SH-SY5Y (cell line): ENCODE data around the gene NCAM1.

Source experiments
- GATA2 ChIP-seq: IDR thresholded peaks from 2 replicates; pipeline ENCODE4 v1.6.1; 2011; ENCODE audit warnings: mild to moderate bottlenecking, low read depth, low read length
- GATA3 ChIP-seq: IDR thresholded peaks from 2 replicates; pipeline ENCODE4 v1.6.1; 2011; ENCODE audit warnings: low read depth, mild to moderate bottlenecking, low read length, moderate library complexity

GRCh38 chr11:113272927-113273615 is 311.9 kb downstream of the NCAM1 start:
- TF ChIP-seq GATA2, result no peak
- no peak for TF ChIP-seq GATA3
